Measurements from ENCODE around the gene PACS2. TPM values are rescaled to one million over a fixed set of nuclear protein-coding genes. Genes with fewer than 3 reads are reported as not detected.

The PACS2 gene
- total RNA-seq, 1 experiment from 2014 or later, result 100 TPM

DNA sequence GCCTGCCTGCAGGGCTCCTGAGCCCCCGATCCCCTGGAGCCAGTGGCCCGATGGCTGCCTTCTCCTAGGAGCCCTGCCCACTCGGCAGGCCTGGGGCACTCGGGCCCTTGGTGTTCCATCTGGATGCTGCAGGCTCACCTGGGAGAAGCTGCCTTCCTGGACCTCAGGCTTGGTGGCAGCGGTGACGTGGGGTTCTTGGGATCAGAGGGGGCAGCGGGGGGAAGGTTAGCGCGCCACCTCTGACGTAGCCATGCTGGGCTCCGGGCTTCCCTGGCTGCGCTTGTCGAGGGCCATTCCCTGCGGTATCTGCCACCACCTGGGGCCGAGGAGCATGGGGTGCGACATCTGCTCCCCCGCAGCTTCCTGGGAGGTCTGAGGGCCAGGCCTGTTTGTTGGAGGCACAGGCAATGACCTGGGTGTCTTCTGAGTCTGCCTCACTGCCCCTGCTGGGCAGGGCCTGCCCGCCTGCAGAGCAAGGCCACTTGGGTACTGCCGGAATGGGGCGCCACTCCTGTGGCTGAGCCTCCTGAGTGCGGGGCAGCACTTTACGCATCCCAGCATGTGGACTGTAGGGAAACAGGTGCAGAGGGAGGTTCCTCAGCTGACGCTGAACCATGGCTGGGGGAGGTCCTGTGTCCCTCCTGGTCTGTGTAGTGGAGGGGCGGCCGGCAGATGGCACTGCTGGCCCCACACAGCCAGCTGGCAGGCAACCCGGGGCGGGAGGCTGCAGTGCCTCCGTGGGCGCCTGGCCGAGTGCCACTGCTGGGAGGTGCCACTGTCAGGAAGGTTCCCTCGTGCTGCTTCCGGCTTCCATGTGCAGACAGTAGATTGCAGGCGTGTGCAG is 125.4 kb downstream of the PACS2 start (continued):
- TF ChIP-seq E2F5 (CRISPR knock-in tag; IDR thresholded peaks at IDR 0.05), result no peak
- TF ChIP-seq CBFB (CRISPR knock-in tag; IDR thresholded peaks at IDR 0.05; ENCODE audit: low read depth), result no peak
- TF ChIP-seq STAT6 (CRISPR knock-in tag; conservative IDR thresholded peaks at IDR 0.05; ENCODE audit: low read depth), result no peak

- H3K4me3 Mint-ChIP-seq, result no peak overlapping the region
- CTCF ChIA-PET, result interaction anchor here (0.7 to 2.0 kb wide), 2 partner anchors 8 to 40 kb away, joined by 3 to 8 read pairs; no protein-coding TSS in a partner anchor
- no peak for DNase-seq (ENCODE audit: low spot score)
Measured at GRCh38 chr14:105440554-105440900, 126.0 kb downstream of the PACS2 start.

DNA sequence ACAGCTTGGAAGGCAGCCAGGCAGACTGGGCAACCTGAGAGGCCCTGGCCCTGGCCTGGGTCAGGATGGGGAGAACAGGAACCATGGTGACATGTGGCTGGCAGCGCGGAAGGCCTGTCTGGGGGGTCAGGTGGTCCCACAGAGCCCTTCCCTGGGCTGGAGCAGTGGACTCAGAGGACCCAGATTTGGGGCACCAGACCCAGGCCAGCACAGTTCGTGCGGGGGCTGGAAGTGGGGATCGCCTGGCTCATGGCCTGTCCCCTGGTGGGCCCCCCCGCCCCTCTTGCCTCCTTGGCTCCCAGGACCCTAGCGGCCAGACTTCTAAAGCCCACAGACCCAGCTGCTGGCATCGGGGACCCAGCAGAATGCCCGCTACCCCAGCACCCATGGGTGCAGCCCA is 126.4 kb downstream of the PACS2 start:
- CTCF ChIA-PET, result interaction anchor here (0.7 to 2.0 kb wide), 2 partner anchors 7 to 40 kb away, joined by 3 to 8 read pairs; no protein-coding TSS in a partner anchor
- H3K4me1 Mint-ChIP-seq, result peaks cover 2% of the 10 kb centered on the region; the same call in 1 of the 2 replicates
- no peaks in the 10 kb centered on the region for H3K9me3 Mint-ChIP-seq
- peaks cover 20% of the 10 kb centered on the region for H3K36me3 Mint-ChIP-seq
- H3K27ac Mint-ChIP-seq, result no peak overlapping the region
- POLR2A ChIA-PET, result no interaction called here
- no peak for ATAC-seq
- no peak for DNase-seq (ENCODE audit: low spot score)
- H3K27me3 Mint-ChIP-seq (ENCODE audit: low read depth), result no peaks in the 10 kb centered on the region
- H3K4me3 Mint-ChIP-seq, result no peak overlapping the region
- TF ChIP-seq ZNF138 (CRISPR knock-in tag; conservative IDR thresholded peaks at IDR 0.05) (no peak), E2F1 (CRISPR knock-in tag; IDR thresholded peaks at IDR 0.05) (no peak), ZNF416 (CRISPR knock-in tag; IDR thresholded peaks at IDR 0.05) (no peak), SP1 (CRISPR knock-in tag; conservative IDR thresholded peaks at IDR 0.05) (no peak), PRRX2 (CRISPR knock-in tag; IDR thresholded peaks at IDR 0.05) (no peak), NFE2L1 (CRISPR knock-in tag; IDR thresholded peaks at IDR 0.05) (no peak), NFATC4 (CRISPR knock-in tag; IDR thresholded peaks at IDR 0.05) (no peak), ARID4B (CRISPR knock-in tag; IDR thresholded peaks at IDR 0.05; ENCODE audit: borderline replicate concordance) (no peak), NR2C2 (CRISPR knock-in tag; IDR thresholded peaks at IDR 0.05) (no peak)
- TF ChIP-seq, protein P1, sequence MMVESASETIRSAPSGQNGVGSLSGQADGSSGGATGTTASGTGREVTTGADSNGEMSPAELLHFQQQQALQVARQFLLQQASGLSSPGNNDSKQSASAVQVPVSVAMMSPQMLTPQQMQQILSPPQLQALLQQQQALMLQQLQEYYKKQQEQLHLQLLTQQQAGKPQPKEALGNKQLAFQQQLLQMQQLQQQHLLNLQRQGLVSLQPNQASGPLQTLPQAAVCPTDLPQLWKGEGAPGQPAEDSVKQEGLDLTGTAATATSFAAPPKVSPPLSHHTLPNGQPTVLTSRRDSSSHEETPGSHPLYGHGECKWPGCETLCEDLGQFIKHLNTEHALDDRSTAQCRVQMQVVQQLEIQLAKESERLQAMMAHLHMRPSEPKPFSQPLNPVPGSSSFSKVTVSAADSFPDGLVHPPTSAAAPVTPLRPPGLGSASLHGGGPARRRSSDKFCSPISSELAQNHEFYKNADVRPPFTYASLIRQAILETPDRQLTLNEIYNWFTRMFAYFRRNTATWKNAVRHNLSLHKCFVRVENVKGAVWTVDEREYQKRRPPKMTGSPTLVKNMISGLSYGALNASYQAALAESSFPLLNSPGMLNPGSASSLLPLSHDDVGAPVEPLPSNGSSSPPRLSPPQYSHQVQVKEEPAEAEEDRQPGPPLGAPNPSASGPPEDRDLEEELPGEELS (CRISPR knock-in tag; IDR thresholded peaks at IDR 0.05), result no peak
- TF ChIP-seq, protein P2, sequence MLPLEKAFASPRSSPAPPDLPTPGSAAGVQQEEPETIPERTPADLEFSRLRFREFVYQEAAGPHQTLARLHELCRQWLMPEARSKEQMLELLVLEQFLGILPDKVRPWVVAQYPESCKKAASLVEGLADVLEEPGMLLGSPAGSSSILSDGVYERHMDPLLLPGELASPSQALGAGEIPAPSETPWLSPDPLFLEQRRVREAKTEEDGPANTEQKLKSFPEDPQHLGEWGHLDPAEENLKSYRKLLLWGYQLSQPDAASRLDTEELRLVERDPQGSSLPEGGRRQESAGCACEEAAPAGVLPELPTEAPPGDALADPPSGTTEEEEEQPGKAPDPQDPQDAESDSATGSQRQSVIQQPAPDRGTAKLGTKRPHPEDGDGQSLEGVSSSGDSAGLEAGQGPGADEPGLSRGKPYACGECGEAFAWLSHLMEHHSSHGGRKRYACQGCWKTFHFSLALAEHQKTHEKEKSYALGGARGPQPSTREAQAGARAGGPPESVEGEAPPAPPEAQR (CRISPR knock-in tag; IDR thresholded peaks at IDR 0.05), result no peak
- TF ChIP-seq, protein P3, sequence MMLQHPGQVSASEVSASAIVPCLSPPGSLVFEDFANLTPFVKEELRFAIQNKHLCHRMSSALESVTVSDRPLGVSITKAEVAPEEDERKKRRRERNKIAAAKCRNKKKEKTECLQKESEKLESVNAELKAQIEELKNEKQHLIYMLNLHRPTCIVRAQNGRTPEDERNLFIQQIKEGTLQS (CRISPR knock-in tag; conservative IDR thresholded peaks at IDR 0.05), result no peak

More at GRCh38 chr14:105440554-105440900, 126.0 kb downstream of the PACS2 start:
- H3K27ac Mint-ChIP-seq, result no peak overlapping the region
- H3K4me1 Mint-ChIP-seq, result peaks cover 2% of the 10 kb centered on the region; the same call in 1 of the 2 replicates
- H3K9me3 Mint-ChIP-seq, result no peaks in the 10 kb centered on the region
- H3K27me3 Mint-ChIP-seq (ENCODE audit: low read depth), result no peaks in the 10 kb centered on the region
- peaks cover 20% of the 10 kb centered on the region for H3K36me3 Mint-ChIP-seq
- TF ChIP-seq ESRRA (CRISPR knock-in tag; IDR thresholded peaks at IDR 0.05; ENCODE audit: borderline replicate concordance) (no peak), TEAD4 (CRISPR knock-in tag; IDR thresholded peaks at IDR 0.05) (no peak), MXD4 (CRISPR knock-in tag; IDR thresholded peaks at IDR 0.05; ENCODE audit: borderline replicate concordance) (no peak)
- TF ChIP-seq, protein P4, sequence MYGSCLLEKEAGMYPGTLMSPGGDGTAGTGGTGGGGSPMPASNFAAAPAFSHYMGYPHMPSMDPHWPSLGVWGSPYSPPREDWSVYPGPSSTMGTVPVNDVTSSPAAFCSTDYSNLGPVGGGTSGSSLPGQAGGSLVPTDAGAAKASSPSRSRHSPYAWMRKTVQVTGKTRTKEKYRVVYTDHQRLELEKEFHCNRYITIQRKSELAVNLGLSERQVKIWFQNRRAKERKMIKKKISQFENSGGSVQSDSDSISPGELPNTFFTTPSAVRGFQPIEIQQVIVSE (CRISPR knock-in tag; IDR thresholded peaks at IDR 0.05; ENCODE audit: borderline replicate concordance), result no peak
- no peak for ATAC-seq
- POLR2A ChIA-PET, result no interaction called here
